Activated naive CD4-positive, alpha-beta T cell treated with anti-CD3 and anti-CD28 coated beads, Interleukin-2, amount 50 U/mL, for 72 hours (primary cell): ENCODE data around the gene TMEM150B. TPM values are rescaled to one million over a fixed set of nuclear protein-coding genes. Genes with fewer than 3 reads are reported as not detected.

Experiments
- total RNA-seq, 2 donors: library from RNA; stranded (reverse); gene quantifications; one replicate each; pipeline ENCODE4 v1.2.3, GENCODE V29; 2022

TMEM150B gene
- total RNA-seq, 2 donors from 2014 or later = not detected

Other genes with a start within 250 kb of the TMEM150B start
- gene EPS8L1, start 249.5 kb downstream of the TMEM150B start, total RNA-seq = 1 to 10 TPM; 1.2 to 2.6 TPM
- gene PPP1R12C, start 207.7 kb downstream of the TMEM150B start, total RNA-seq = 10 to 100 TPM; 52.7 to 76.5 TPM
- 1 to 10 TPM in 1 of 2 donors, not detected in 1; 1.3 TPM for gene TNNT1, start 176.1 kb downstream of the TMEM150B start, total RNA-seq
- not detected for gene TNNI3, start 167.6 kb downstream of the TMEM150B start, total RNA-seq
- under 1 TPM; 0.55 to 0.95 TPM for gene DNAAF3, start 158.7 kb downstream of the TMEM150B start, total RNA-seq
- gene SYT5, start 145.1 kb downstream of the TMEM150B start, total RNA-seq = not detected
- gene PTPRH, start 115.8 kb downstream of the TMEM150B start, total RNA-seq = under 1 TPM in 1 of 2 donors, not detected in 1; 0.19 TPM
- 1 to 10 TPM; 7.7 to 8.1 TPM for gene TMEM86B, start 96.6 kb downstream of the TMEM150B start, total RNA-seq
- gene PPP6R1, start 66.3 kb downstream of the TMEM150B start, total RNA-seq = 100 to 1,000 TPM; 160 to 225 TPM
- gene HSPBP1, start 45.2 kb downstream of the TMEM150B start, total RNA-seq = 10 to 100 TPM; 24.9 to 40.8 TPM
- 1 to 10 TPM; 6.7 to 8.4 TPM for gene BRSK1, start 41.3 kb downstream of the TMEM150B start, total RNA-seq
- gene KMT5C, start 14.5 kb upstream of the TMEM150B start, total RNA-seq = 10 to 100 TPM; 30.7 to 56.2 TPM
- gene COX6B2, start 29.4 kb upstream of the TMEM150B start, total RNA-seq = under 1 TPM; 0.39 to 0.95 TPM
- gene GARIN5B, start 37.9 kb upstream of the TMEM150B start, total RNA-seq = not detected
- under 1 TPM in 1 of 2 donors, not detected in 1; 0.32 TPM for gene IL11, start 45.1 kb upstream of the TMEM150B start, total RNA-seq
- not detected for gene TMEM190, start 51.5 kb upstream of the TMEM150B start, total RNA-seq
- gene TMEM238, start 59.0 kb upstream of the TMEM150B start, total RNA-seq = 1 to 10 TPM; 4.5 to 7.8 TPM
- 1,000 to 10,000 TPM; 2,540 to 2,693 TPM for gene RPL28, start 60.6 kb upstream of the TMEM150B start, total RNA-seq
- gene UBE2S, start 82.4 kb upstream of the TMEM150B start, total RNA-seq = 100 to 1,000 TPM; 192 to 343 TPM
- not detected for gene SHISA7, start 118.0 kb upstream of the TMEM150B start, total RNA-seq
- gene ISOC2, start 136.3 kb upstream of the TMEM150B start, total RNA-seq = 10 to 100 TPM; 22.1 to 41.5 TPM
- gene C19orf85, start 139.4 kb upstream of the TMEM150B start, total RNA-seq = not detected
- 10 to 100 TPM in 1 of 2 donors, 1 to 10 TPM in 1; 7.4 to 14.2 TPM for gene ZNF628, start 151.3 kb upstream of the TMEM150B start, total RNA-seq
- gene NAT14, start 159.8 kb upstream of the TMEM150B start, total RNA-seq = 10 to 100 TPM in 1 of 2 donors, 1 to 10 TPM in 1; 5.1 to 18.2 TPM
- under 1 TPM; 0.39 to 0.53 TPM for gene SSC5D, start 163.1 kb upstream of the TMEM150B start, total RNA-seq
- not detected for gene SBK2, start 211.8 kb upstream of the TMEM150B start, total RNA-seq
- gene SBK3, start 220.2 kb upstream of the TMEM150B start, total RNA-seq = not detected